Activated B cell treated with CpG ODN at 0.5 μM for 24 hours (primary cell): ENCODE results near the gene MUCL3. TPM values are rescaled to one million over a fixed set of nuclear protein-coding genes. Genes with fewer than 3 reads are reported as not detected.
"Not testable (repeated sequence)": the region's sequence is repeated elsewhere in the genome, so short reads cannot be mapped to it uniquely, and the experiment has no call there.

Experiments used
- ATAC-seq: fragments of 200-7000 bp; cut with Tn5 transposase; one replicate; pipeline ENCODE4 v1.10.0; 2021; ENCODE audit warnings: low read depth, mild to moderate bottlenecking, moderate library complexity
- CTCF ChIA-PET: fragments of 350-600 bp; sonication (Branson Sonifier 250); formaldehyde crosslinking; loops from one replicate; lab custom pipeline; 2021; ENCODE audit warnings: antibody characterized with exemption; lab: Charles Lee
- POLR2A ChIA-PET: fragments of 350-600 bp; sonication (Branson Sonifier 250); formaldehyde crosslinking; loops from one replicate; lab custom pipeline; 2021; ENCODE audit warnings: antibody characterized with exemption; lab: Charles Lee
- DNase-seq: peaks from one replicate; pipeline ENCODE4 v3.0.0; 2022
- H3K27ac Mint-ChIP-seq: one replicate; pipeline ENCODE4 v1.8.0; 2020; ENCODE audit warnings: mixed read lengths
- H3K27me3 Mint-ChIP-seq: one replicate; pipeline ENCODE4 v1.8.0; 2021; ENCODE audit warnings: mixed read lengths
- H3K36me3 Mint-ChIP-seq: one replicate; pipeline ENCODE4 v1.8.0; 2021; ENCODE audit warnings: low read depth, mixed read lengths
- H3K4me1 Mint-ChIP-seq: one replicate; pipeline ENCODE4 v1.8.0; 2021; ENCODE audit warnings: mixed read lengths
- H3K4me3 Mint-ChIP-seq: one replicate; pipeline ENCODE4 v1.8.0; 2020; ENCODE audit warnings: mild to moderate bottlenecking, mixed read lengths
- H3K9me3 Mint-ChIP-seq: one replicate; pipeline ENCODE4 v1.8.0; 2020; ENCODE audit warnings: mixed read lengths
- intact Hi-C: fragments of 100-400 bp; cut with micrococcal nuclease; formaldehyde crosslinking; loops from one replicate; pipeline ENCODE4 v1.15.1; 2024
- total RNA-seq: library from RNA; stranded (reverse); gene quantifications from 2 replicates; pipeline ENCODE4 v1.2.3, GENCODE V29; 2022
- TF ChIP-seq, protein P1 (sequence below): fragments of 200-600 bp; IDR thresholded peaks from one replicate; pipeline ENCODE4 v1.8.0; 2022; ENCODE audit warnings: antibody characterized with exemption, mild to moderate bottlenecking

Gene MUCL3
- total RNA-seq, 1 donor from 2014 or later: not detected

DNA sequence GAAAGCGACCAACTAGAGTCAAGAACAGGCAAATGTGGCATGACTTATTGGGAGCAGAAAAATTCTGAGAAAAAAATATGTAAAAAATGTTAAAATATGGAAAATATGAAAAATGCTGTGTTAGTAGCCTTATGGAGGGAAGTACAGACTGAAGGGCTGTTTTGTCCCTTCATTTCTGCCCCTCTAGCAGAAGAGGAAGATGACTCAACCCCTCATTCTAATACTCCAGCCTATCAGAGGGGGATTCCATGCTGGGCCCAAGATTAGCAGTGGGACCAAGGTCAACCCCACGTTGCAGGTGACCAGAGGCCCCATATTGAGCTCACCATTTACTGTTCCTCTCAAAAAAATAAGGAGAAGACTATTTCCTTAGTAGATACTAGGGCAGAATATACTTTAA, 51.1 kb downstream of the MUCL3 start:
- no peaks in the 10 kb centered on the region for H3K36me3 Mint-ChIP-seq
- no peak for DNase-seq
- H3K9me3 Mint-ChIP-seq: no peaks in the 10 kb centered on the region
- no peak overlapping the region for H3K27ac Mint-ChIP-seq
- no peak for ATAC-seq
- intact Hi-C loops: no loop called here
- no peak overlapping the region for H3K4me3 Mint-ChIP-seq
- H3K27me3 Mint-ChIP-seq: peaks cover 9% of the 10 kb centered on the region
- TF ChIP-seq, protein P1, sequence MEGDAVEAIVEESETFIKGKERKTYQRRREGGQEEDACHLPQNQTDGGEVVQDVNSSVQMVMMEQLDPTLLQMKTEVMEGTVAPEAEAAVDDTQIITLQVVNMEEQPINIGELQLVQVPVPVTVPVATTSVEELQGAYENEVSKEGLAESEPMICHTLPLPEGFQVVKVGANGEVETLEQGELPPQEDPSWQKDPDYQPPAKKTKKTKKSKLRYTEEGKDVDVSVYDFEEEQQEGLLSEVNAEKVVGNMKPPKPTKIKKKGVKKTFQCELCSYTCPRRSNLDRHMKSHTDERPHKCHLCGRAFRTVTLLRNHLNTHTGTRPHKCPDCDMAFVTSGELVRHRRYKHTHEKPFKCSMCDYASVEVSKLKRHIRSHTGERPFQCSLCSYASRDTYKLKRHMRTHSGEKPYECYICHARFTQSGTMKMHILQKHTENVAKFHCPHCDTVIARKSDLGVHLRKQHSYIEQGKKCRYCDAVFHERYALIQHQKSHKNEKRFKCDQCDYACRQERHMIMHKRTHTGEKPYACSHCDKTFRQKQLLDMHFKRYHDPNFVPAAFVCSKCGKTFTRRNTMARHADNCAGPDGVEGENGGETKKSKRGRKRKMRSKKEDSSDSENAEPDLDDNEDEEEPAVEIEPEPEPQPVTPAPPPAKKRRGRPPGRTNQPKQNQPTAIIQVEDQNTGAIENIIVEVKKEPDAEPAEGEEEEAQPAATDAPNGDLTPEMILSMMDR: no peak
- peaks cover 6% of the 10 kb centered on the region for H3K4me1 Mint-ChIP-seq
- ChIA-PET POLR2A (no interaction called here), CTCF (interaction anchor here (0.5 kb wide), 1 partner anchor 332 kb away, joined by 3 read pairs; no protein-coding TSS in a partner anchor)

DNA sequence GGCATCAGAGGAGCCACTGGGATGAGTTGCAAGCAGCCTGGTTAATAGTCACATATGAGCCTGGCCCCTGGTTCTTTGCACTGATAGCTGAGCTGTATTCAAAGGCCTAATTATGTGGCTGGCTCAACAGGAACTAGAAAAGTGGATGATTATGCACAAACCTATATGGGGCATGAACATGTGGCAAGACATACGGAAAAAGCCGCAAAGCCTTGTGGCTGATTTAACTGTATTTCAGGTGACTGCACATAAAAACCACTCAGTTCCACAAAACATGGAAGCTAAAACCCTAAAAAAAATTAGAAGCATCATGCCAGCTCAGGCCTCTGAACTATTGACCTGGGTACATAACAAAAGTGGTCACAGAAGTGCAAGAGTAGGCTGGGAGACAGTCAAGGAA, 56.5 kb downstream of the MUCL3 start:
- ChIA-PET CTCF (no interaction called here), POLR2A (no interaction called here)
- H3K4me3 Mint-ChIP-seq: no peak overlapping the region
- H3K27ac Mint-ChIP-seq: no peak overlapping the region
- H3K27me3 Mint-ChIP-seq: peaks cover 12% of the 10 kb centered on the region
- H3K36me3 Mint-ChIP-seq: no peaks in the 10 kb centered on the region
- TF ChIP-seq, protein P1: no peak
- no peaks in the 10 kb centered on the region for H3K9me3 Mint-ChIP-seq
- intact Hi-C loops: no loop called here
- DNase-seq: no peak
- no peak for ATAC-seq
- H3K4me1 Mint-ChIP-seq: no peaks in the 10 kb centered on the region

GRCh38 chr6:30998785-30999184, 58.0 kb downstream of the MUCL3 start:
- ATAC-seq (no peak), DNase-seq (no peak)
- no peak overlapping the region for H3K27ac Mint-ChIP-seq
- CTCF ChIA-PET: no interaction called here
- TF ChIP-seq, protein P1: no peak
- POLR2A ChIA-PET: interaction anchor here (0.6 kb wide), 1 partner anchor 95 kb away, joined by 10 read pairs; no protein-coding TSS in a partner anchor
- peaks cover 12% of the 10 kb centered on the region for H3K27me3 Mint-ChIP-seq
- H3K36me3 Mint-ChIP-seq: no peaks in the 10 kb centered on the region
- no peak overlapping the region for H3K4me3 Mint-ChIP-seq
- intact Hi-C loops: no loop called here
- H3K4me1 Mint-ChIP-seq: no peaks in the 10 kb centered on the region
- no peaks in the 10 kb centered on the region for H3K9me3 Mint-ChIP-seq

DNA sequence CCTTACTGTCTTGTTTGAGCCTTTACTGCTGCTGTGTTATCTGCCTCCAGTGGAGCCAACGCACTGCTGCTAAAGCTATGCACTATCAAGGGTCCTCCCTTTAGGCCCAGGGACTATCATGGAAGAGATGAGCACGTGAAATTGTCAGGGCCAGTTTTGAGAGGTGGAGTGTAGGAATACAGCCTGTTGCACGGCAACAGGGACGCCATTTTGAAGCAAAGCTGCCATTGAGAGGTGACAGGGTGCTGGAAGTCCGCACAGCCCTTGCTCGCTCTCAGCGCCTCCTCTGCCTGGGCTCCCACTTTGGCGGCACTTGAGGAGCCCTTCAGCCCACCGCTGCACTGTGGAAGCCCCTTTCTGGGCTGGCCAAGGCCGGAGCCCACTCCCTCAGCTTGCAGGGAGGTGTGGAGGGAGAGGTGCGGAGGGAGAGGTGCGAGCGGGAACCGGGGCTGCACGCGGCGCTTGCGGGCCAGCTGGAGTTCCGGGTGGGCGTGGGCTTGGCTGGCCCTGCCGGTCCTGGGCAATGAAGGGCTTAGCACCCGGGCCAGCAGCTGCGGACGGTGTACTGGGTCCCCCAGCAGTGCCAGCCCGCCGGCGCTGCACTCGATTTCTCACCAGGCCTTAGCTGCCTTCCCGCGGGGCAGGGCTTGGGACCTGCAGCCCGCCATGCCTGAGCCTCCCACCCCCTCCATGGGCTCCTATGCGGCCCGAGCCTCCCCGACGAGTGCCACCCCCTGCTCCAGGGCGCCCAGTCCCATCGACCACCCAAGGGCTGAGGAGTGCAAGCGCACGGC, 59.5 kb downstream of the MUCL3 start:
- intact Hi-C loops, H3K4me1 Mint-ChIP-seq, DNase-seq, ATAC-seq, H3K27ac Mint-ChIP-seq, H3K4me3 Mint-ChIP-seq, POLR2A ChIA-PET, H3K36me3 Mint-ChIP-seq, CTCF ChIA-PET, H3K9me3 Mint-ChIP-seq: not testable (repeated sequence)
- H3K27me3 Mint-ChIP-seq: peaks cover 14% of the 10 kb centered on the region

GRCh38 chr6:31001281-31001888, 60.6 kb downstream of the MUCL3 start:
- DNase-seq (no peak), ATAC-seq (no peak)
- no peaks in the 10 kb centered on the region for H3K36me3 Mint-ChIP-seq
- ChIA-PET POLR2A (no interaction called here), CTCF (no interaction called here)
- H3K27me3 Mint-ChIP-seq: peaks cover 11% of the 10 kb centered on the region
- H3K27ac Mint-ChIP-seq: no peak overlapping the region
- H3K4me3 Mint-ChIP-seq: no peak overlapping the region
- no peaks in the 10 kb centered on the region for H3K9me3 Mint-ChIP-seq
- intact Hi-C loops: no loop called here
- TF ChIP-seq, protein P1: no peak
- H3K4me1 Mint-ChIP-seq: peaks cover 3% of the 10 kb centered on the region
